Subcutaneous abdominal adipose tissue (tissue), 5 donors: Measurements from ENCODE around the gene DIP2B.
"Not testable (repeated sequence)": the region's sequence is repeated elsewhere in the genome, so short reads cannot be mapped to it uniquely, and the experiment has no call there.

Experiments
- H3K27ac ChIP-seq: one replicate; pipeline ENCODE4 v1.7.0; 2013; ENCODE audit warnings: low read depth, mild to moderate bottlenecking, inconsistent platforms, low read length, moderate library complexity
- H3K27me3 ChIP-seq, 5 donors: one replicate each; pipeline ENCODE4 v1.7.0; 2013; ENCODE audit warnings: low read length in 5 of 5, inconsistent platforms in 1 of 5; ENCODE audit not compliant: control insufficient read depth in 5 of 5, insufficient read depth in 4 of 5
- H3K36me3 ChIP-seq, 5 donors: one replicate each; pipeline ENCODE4 v1.7.0; 2013; ENCODE audit warnings: low read length in 5 of 5; ENCODE audit not compliant: control insufficient read depth in 5 of 5, insufficient read depth in 5 of 5
- H3K4me1 ChIP-seq, 5 donors: one replicate each; pipeline ENCODE4 v1.7.0; 2013; ENCODE audit warnings: low read length in 5 of 5, mild to moderate bottlenecking in 3 of 5, moderate library complexity in 1 of 5; ENCODE audit not compliant: control insufficient read depth in 5 of 5, insufficient read depth in 5 of 5
- H3K4me3 ChIP-seq, 5 donors: one replicate each; pipeline ENCODE4 v1.7.0; 2013; ENCODE audit warnings: low read length in 5 of 5, low read depth in 1 of 5
- H3K9ac ChIP-seq, 5 donors: one replicate each; pipeline ENCODE4 v1.7.0; 2013; ENCODE audit warnings: low read length in 5 of 5, mild to moderate bottlenecking in 4 of 5, moderate library complexity in 3 of 5
- H3K9me3 ChIP-seq, 5 donors: one replicate each; pipeline ENCODE4 v1.7.0; 2013; ENCODE audit warnings: low read length in 5 of 5; ENCODE audit not compliant: control insufficient read depth in 5 of 5
- donor health status: healthy.
- donor health status: healthy.
- donor health status: healthy.
- donor health status: healthy.
- donor health status: healthy.

DIP2B gene

DNA sequence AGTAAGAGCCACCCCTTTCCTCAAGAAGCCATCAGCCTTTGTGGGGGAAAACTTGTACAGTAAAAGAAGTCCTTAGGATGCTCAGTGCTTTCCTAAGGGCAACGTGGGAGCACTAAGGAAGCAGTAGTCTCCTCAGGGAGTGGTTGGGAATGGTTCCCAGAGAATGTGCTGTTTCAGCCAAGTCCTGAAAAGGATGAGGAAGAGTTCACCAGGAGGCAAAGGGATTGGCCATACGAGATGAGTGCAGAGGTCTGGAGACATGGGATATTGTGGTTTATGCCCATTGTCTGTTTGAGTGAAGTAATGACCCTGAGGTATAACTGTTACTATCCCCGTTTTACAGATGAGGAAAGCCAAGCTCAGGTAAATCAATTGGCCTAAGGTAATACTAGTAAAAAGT, 173.1 kb downstream of the DIP2B start:
- no peak overlapping the region for H3K4me3 ChIP-seq
- no peaks in the 10 kb centered on the region for H3K9me3 ChIP-seq
- peaks cover 21 to 52% (median 24%) of the 10 kb centered on the region in 5 donors for H3K36me3 ChIP-seq
- H3K4me1 ChIP-seq, result peaks cover 0 to 4% (median 0%) of the 10 kb centered on the region in 5 donors
- H3K27me3 ChIP-seq, result no peaks in the 10 kb centered on the region
- H3K9ac ChIP-seq, result no peak overlapping the region
- H3K27ac ChIP-seq, result no peak overlapping the region

GRCh38 chr12:50678650-50679365, 174.0 kb downstream of the DIP2B start:
- no peak overlapping the region for H3K9ac ChIP-seq
- peaks cover 23 to 57% (median 27%) of the 10 kb centered on the region in 5 donors for H3K36me3 ChIP-seq
- H3K27ac ChIP-seq, result no peak overlapping the region

DNA sequence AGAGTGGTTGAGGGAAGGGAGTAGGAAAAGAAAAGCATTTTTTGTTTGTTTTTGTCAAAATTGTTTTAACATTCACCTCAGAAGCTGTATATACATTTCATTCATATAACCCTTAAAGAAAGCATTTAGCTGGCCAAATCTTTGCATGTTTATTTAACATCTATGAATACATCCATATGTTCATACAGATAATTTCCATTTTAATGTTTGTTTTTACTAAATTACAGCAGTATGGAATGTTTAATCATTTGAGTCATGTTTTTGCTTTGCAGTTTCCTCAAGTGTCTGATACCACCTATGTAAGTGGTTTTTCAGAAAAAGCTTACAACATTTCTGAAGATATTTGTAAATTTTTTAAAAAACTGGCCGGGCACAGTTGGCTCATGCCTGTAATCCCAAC, 174.8 kb downstream of the DIP2B start:
- Histone ChIP-seq H3K27me3 (no peaks in the 10 kb centered on the region), H3K4me3 (no peak overlapping the region), H3K27ac (no peak overlapping the region), H3K36me3 (peaks cover 23 to 62% (median 29%) of the 10 kb centered on the region in 5 donors), H3K9me3 (no peaks in the 10 kb centered on the region), H3K9ac (no peak overlapping the region), H3K4me1 (peaks cover 0 to 4% (median 0%) of the 10 kb centered on the region in 5 donors)

More at GRCh38 chr12:50678650-50679365, 174.0 kb downstream of the DIP2B start:
- Histone ChIP-seq H3K4me1 (peaks cover 0 to 4% (median 0%) of the 10 kb centered on the region in 5 donors), H3K4me3 (no peak overlapping the region), H3K9me3 (no peaks in the 10 kb centered on the region), H3K27me3 (no peaks in the 10 kb centered on the region)

GRCh38 chr12:50681064-50681463, 176.3 kb downstream of the DIP2B start:
- not testable (repeated sequence) for H3K9ac ChIP-seq, H3K4me3 ChIP-seq, H3K9me3 ChIP-seq, H3K27me3 ChIP-seq, H3K27ac ChIP-seq, H3K4me1 ChIP-seq
- peaks cover 19 to 60% (median 28%) of the 10 kb centered on the region in 5 donors for H3K36me3 ChIP-seq

DNA sequence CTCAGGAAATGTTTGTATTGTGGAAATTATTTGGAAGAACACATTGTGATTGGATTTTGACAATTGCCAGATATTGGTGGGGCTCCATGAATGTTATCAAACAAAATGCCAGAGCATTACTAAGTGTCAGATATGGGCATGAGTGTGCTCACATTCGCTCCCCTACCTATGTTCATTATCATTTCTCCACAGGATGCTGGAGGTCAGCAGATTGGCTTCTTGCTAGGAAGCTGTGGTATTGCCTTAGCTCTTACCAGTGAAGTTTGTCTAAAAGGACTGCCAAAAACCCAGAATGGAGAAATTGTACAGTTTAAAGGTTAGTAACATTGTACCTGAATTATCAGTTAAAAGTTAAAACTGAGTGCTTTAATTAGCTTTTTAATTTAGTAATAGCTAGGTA, 180.9 kb downstream of the DIP2B start:
- Histone ChIP-seq H3K27me3 (no peaks in the 10 kb centered on the region), H3K9me3 (no peaks in the 10 kb centered on the region), H3K4me1 (no peaks in the 10 kb centered on the region), H3K27ac (no peak overlapping the region), H3K4me3 (no peak overlapping the region), H3K36me3 (peaks cover 23 to 71% (median 44%) of the 10 kb centered on the region in 5 donors), H3K9ac (no peak overlapping the region)

- peaks cover 26 to 74% (median 49%) of the 10 kb centered on the region in 5 donors for H3K36me3 ChIP-seq
- no peaks in the 10 kb centered on the region for H3K4me1 ChIP-seq
- H3K9me3 ChIP-seq, result no peaks in the 10 kb centered on the region
- no peak overlapping the region for H3K4me3 ChIP-seq
- no peaks in the 10 kb centered on the region for H3K27me3 ChIP-seq
- no peak overlapping the region for H3K27ac ChIP-seq
- no peak overlapping the region for H3K9ac ChIP-seq
These were observed 181.6 kb downstream of the DIP2B start for GRCh38 chr12:50686406-50686805.

DNA sequence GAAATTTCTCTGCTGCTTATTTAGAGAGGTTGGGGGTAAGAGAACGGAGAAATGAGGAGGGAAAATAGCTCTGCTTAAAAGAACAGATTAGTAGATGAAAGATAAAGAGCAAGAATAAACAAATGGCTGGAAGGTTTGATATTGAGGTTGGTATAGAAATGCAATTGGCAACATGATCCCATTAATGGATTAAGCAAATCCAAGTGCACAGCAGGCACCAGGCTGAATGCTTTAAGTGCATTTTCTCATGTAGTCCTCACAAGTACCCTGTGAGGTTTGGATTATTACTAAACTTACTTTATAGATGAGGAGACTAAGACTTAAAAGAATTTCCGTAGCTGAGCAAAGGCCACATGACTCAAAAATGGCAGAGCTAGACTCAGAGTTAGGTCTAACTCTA, 182.2 kb downstream of the DIP2B start:
- H3K9me3 ChIP-seq, result no peaks in the 10 kb centered on the region
- no peaks in the 10 kb centered on the region for H3K4me1 ChIP-seq
- H3K36me3 ChIP-seq, result peaks cover 24 to 73% (median 45%) of the 10 kb centered on the region in 5 donors
- no peak overlapping the region for H3K4me3 ChIP-seq
- H3K27me3 ChIP-seq, result no peaks in the 10 kb centered on the region
- no peak overlapping the region for H3K27ac ChIP-seq
- no peak overlapping the region for H3K9ac ChIP-seq

DNA sequence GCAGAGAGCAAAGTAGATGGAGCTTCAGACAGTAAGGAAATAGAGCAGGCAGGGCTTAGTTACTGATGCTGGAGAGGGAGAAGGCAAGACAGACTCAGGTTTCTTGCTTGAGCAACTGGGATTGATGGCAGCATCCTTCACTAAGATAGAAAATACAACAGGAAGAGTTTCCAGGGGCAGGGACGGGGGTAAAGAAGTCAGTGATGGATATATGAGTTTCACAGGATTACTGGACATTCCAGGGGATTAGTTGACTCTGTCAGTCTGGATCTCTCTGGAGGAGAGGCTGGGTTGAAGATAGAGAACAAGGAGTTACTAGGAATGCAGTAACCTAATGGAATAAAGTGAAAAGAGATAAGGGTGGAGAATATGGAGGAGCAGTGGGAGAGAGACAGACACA, 184.7 kb downstream of the DIP2B start:
- H3K4me3 ChIP-seq, result no peak overlapping the region
- H3K9me3 ChIP-seq, result no peaks in the 10 kb centered on the region
- peaks cover 17 to 80% (median 49%) of the 10 kb centered on the region in 5 donors for H3K36me3 ChIP-seq
- no peaks in the 10 kb centered on the region for H3K4me1 ChIP-seq
- H3K27me3 ChIP-seq, result no peaks in the 10 kb centered on the region
- H3K27ac ChIP-seq, result no peak overlapping the region
- H3K9ac ChIP-seq, result no peak overlapping the region

DNA sequence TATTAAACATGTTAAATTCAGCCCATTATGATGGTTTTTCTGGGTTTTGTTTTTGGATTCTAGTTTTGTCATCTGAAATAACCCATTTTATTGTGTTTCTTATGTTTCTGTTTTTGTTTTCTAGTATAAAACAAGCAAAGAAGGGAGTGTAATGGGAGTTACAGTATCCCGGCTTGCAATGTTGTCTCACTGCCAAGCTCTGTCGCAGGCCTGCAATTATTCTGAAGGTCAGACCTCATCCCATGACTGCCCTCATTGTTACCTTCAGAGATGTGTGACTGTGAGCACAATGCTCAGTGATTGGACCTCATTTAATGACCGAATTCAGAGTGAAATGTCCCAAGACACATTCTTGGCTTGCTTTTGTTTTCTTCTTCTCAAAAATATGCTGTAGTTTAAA, 186.1 kb downstream of the DIP2B start:
- no peak overlapping the region for H3K9ac ChIP-seq
- H3K9me3 ChIP-seq, result no peaks in the 10 kb centered on the region
- no peaks in the 10 kb centered on the region for H3K4me1 ChIP-seq
- no peak overlapping the region for H3K4me3 ChIP-seq
- no peak overlapping the region for H3K27ac ChIP-seq
- no peaks in the 10 kb centered on the region for H3K27me3 ChIP-seq
- H3K36me3 ChIP-seq, result peaks cover 26 to 78% (median 55%) of the 10 kb centered on the region in 5 donors

DNA sequence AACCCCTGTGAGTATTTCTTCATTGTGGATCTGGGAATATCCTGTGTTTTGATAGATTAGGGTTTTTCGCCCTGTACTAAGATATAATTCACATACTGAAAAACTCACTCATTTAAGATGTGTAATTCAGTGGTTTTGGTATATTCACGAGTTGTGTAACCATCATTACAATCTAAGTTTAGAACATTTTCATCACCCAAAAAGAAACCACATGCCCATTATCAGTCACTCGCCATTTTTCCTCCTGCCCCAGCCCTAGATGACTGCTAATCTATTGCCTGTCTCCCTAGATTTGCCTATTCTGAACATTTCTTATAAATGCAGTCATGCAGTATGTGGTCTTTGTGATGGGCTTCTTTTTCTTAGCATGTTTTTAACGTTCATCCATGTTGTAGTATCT, 191.2 kb downstream of the DIP2B start:
- Histone ChIP-seq H3K27ac (no peak overlapping the region), H3K9ac (no peak overlapping the region), H3K36me3 (peaks cover 41 to 91% (median 71%) of the 10 kb centered on the region in 5 donors), H3K4me3 (no peak overlapping the region), H3K9me3 (no peaks in the 10 kb centered on the region), H3K27me3 (no peaks in the 10 kb centered on the region), H3K4me1 (no peaks in the 10 kb centered on the region)
